Stimulated activated CD8-positive, alpha-beta memory T cell treated with anti-CD3 and anti-CD28 coated beads, Interleukin-2, amount 100 ng/mL, for 1 hour (primary cell): Measurements from ENCODE around the gene PCSK9.

Experiments
- DNase-seq, 2 donors: peaks; one replicate each; pipeline ENCODE4 v3.0.0-alpha.2; 2020; ENCODE audit warnings: low read depth in 2 of 2

PCSK9 gene

GRCh38 chr1:55059302-55060132 lies 20.2 kb downstream of the PCSK9 start:
- DNase-seq: no peak

GRCh38 chr1:55060133-55060999 lies 21.0 kb downstream of the PCSK9 start:
- DNase-seq: no peak

- DNase-seq: no peak
Measured at GRCh38 chr1:55061000-55061705, 21.8 kb downstream of the PCSK9 start.

GRCh38 chr1:55061706-55062321 lies 22.5 kb downstream of the PCSK9 start:
- DNase-seq: no peak

- DNase-seq: no peak
Measured at GRCh38 chr1:55062801-55063576, 23.6 kb downstream of the PCSK9 start.

- no peak for DNase-seq
Measured at GRCh38 chr1:55063577-55063942, 24.2 kb downstream of the PCSK9 start.

GRCh38 chr1:55064071-55064581 lies 24.8 kb downstream of the PCSK9 start:
- no peak for DNase-seq

- DNase-seq: no peak
Measured at GRCh38 chr1:55064861-55065263, 25.5 kb downstream of the PCSK9 start.

GRCh38 chr1:55065648-55066047 lies 26.3 kb downstream of the PCSK9 start:
- DNase-seq: no peak

- DNase-seq: no peak
Measured at GRCh38 chr1:55067022-55067778, 27.9 kb downstream of the PCSK9 start.

- DNase-seq: no peak
Measured at GRCh38 chr1:55067914-55068313, 28.6 kb downstream of the PCSK9 start.

GRCh38 chr1:55068638-55069037 lies 29.3 kb downstream of the PCSK9 start:
- DNase-seq: no peak

GRCh38 chr1:55069280-55069679 lies 29.9 kb downstream of the PCSK9 start:
- DNase-seq: no peak

GRCh38 chr1:55070293-55071164 lies 31.2 kb downstream of the PCSK9 start:
- no peak for DNase-seq

- DNase-seq: no peak
Measured at GRCh38 chr1:55071477-55071876, 32.1 kb downstream of the PCSK9 start.

- no peak for DNase-seq
Measured at GRCh38 chr1:55073187-55073916, 34.0 kb downstream of the PCSK9 start.

GRCh38 chr1:55074455-55074854 lies 35.1 kb downstream of the PCSK9 start:
- DNase-seq: no peak

- DNase-seq: no peak
Measured at GRCh38 chr1:55076356-55076755, 37.0 kb downstream of the PCSK9 start.
